ENCODE measurements around the gene LMNA. TPM values are rescaled to one million over a fixed set of nuclear protein-coding genes. Genes with fewer than 3 reads are reported as not detected.

Gene LMNA
- total and polyA plus RNA-seq, 2 of the 4 experiments (the other 2 are of a cell fraction), result 563 to 755 TPM

GRCh38 chr1:156080863-156081179, 33.7 kb upstream of the LMNA start:
- intact Hi-C loops (cut with micrococcal nuclease), result no loop called here
- H2AFZ ChIP-seq (replicated peaks; ENCODE audit: low read length, poor library complexity), result peak overlapping the region; percentile 87
- CTCF ChIA-PET, result interaction anchor here (0.6 kb wide), 1 partner anchor 20 kb away, joined by 4 read pairs; no protein-coding TSS in a partner anchor

More at GRCh38 chr1:156080863-156081179, 33.7 kb upstream of the LMNA start:
- H4K20me1 ChIP-seq (ENCODE audit: insufficient read depth, low read length), result peaks cover 24% of the 10 kb centered on the region
- no peak overlapping the region; the same call in 1 of the 2 replicates for H3K18ac ChIP-seq (ENCODE audit: low read depth, low read length)
- peak overlapping the region; percentile 89 for H3K4ac ChIP-seq (ENCODE audit: low read depth, low read length)
- peak overlapping the region; percentile 98 for H2AK9ac ChIP-seq (replicated peaks; ENCODE audit: low read depth, low read length, poor library complexity)
- H3K4me1 ChIP-seq (ENCODE audit: control insufficient read depth, insufficient read depth, low read length), result peaks cover 18% of the 10 kb centered on the region
- no peak overlapping the region for H2BK20ac ChIP-seq (ENCODE audit: low read depth, low read length)
- whole genome bisulfite sequencing, 2 experiments (ENCODE audit: extremely low coverage in 2 of 2, insufficient read length in 1 of 2), result 0% methylated on average over 1 of the region's 4 CpGs; no CpG with 5 or more reads in 1 of the 2 experiments
- no peak overlapping the region for H2BK5ac ChIP-seq (ENCODE audit: low read depth, low read length, poor library complexity, severe bottlenecking)
- POLR2A ChIA-PET (ENCODE audit: unreplicated experiment), result no interaction called here
- peak overlapping the region; percentile 89 for H3K14ac ChIP-seq (replicated peaks; ENCODE audit: low read depth, low read length)
- peaks cover 34 to 89% of the 10 kb centered on the region in 2 experiments for H3K79me1 ChIP-seq (ENCODE audit: low read depth in 1 of 2, low read length in 2 of 2)
- peak overlapping the region; percentile 46; the same call in 1 of the 2 replicates for H3K23ac ChIP-seq (ENCODE audit: low read depth, low read length)
- peak overlapping the region; percentile 87 for H4K91ac ChIP-seq (ENCODE audit: insufficient read depth, low read depth, low read length)
- H2AK5ac ChIP-seq (ENCODE audit: low read depth, low read length), result peak overlapping the region; percentile 96
- ATAC-seq (ENCODE audit: low read depth), result peak; percentile 4
- peak overlapping the region; percentile 35; the same call in 1 of the 2 replicates for H4K5ac ChIP-seq (ENCODE audit: low read depth, low read length)
- peak overlapping the region; percentile 76 to 91; a peak in 3 of 4 replicates for H4K8ac ChIP-seq (ENCODE audit: low read depth in 2 of 2, low read length in 2 of 2)
- H3K36me3 ChIP-seq (ENCODE audit: control insufficient read depth, insufficient read depth, low read length), result peaks cover 20% of the 10 kb centered on the region
- no peak overlapping the region for H2BK15ac ChIP-seq (ENCODE audit: low read depth, low read length)
- TF ChIP-seq USF2 (IDR thresholded peaks at IDR 0.05; ENCODE audit: low read depth, low read length), result no peak
- no peak for TF ChIP-seq RAD21 (IDR thresholded peaks at IDR 0.05; ENCODE audit: low read length)
- TF ChIP-seq CEBPB (IDR thresholded peaks at IDR 0.05; ENCODE audit: low read depth, low read length), result no peak
- no peak for TF ChIP-seq RCOR1 (IDR thresholded peaks at IDR 0.05; ENCODE audit: insufficient replicate concordance, low read length)
- TF ChIP-seq BHLHE40 (IDR thresholded peaks at IDR 0.05; ENCODE audit: low read depth, low read length), result no peak
- TF ChIP-seq CTCF (conservative IDR thresholded peaks at IDR 0.05; ENCODE audit: low read depth, low read length), result no peak
- TF ChIP-seq FOS (IDR thresholded peaks at IDR 0.05; ENCODE audit: low read depth, low read length), result no peak
- no peak for TF ChIP-seq ELK1 (IDR thresholded peaks at IDR 0.05; ENCODE audit: borderline replicate concordance, low read depth, low read length)
- no peak for TF ChIP-seq POLR2A (IDR thresholded peaks at IDR 0.05; ENCODE audit: low read depth, low read length)
- TF ChIP-seq SMC3 (IDR thresholded peaks at IDR 0.05; ENCODE audit: low read depth, low read length), result no peak
- TF ChIP-seq RFX5 (IDR thresholded peaks at IDR 0.05; ENCODE audit: low read depth, low read length), result no peak
- TF ChIP-seq NFE2L2 (IDR thresholded peaks at IDR 0.05; ENCODE audit: low read depth, low read length), result no peak
- no peak for TF ChIP-seq MAFK (IDR thresholded peaks at IDR 0.05; ENCODE audit: low read depth, low read length)
- TF ChIP-seq CHD1 (IDR thresholded peaks at IDR 0.05; ENCODE audit: low read depth, low read length), result no peak
- peak overlapping the region; percentile 91 for H3K27ac ChIP-seq (ENCODE audit: insufficient read depth, low read length)
- in situ Hi-C loops (cut with MboI; ENCODE audit: low sequenced_read_pairs), result no loop called here
- H3K9me3 ChIP-seq (ENCODE audit: control insufficient read depth, insufficient read depth, low read length), result no peaks in the 10 kb centered on the region
- peak overlapping the region; percentile 19; the same call in 1 of the 2 replicates for H2BK120ac ChIP-seq (ENCODE audit: low read depth, low read length)
- H3K56ac ChIP-seq (ENCODE audit: extremely low read depth, insufficient read depth, low read length), result peak overlapping the region; percentile 71; the same call in 1 of the 2 replicates
- H3K27me3 ChIP-seq (ENCODE audit: control insufficient read depth, insufficient read depth, low read length), result no peaks in the 10 kb centered on the region
- H3K4me3 ChIP-seq (ENCODE audit: insufficient read depth, low read depth, low read length), result peak overlapping the region; percentile 71
- dilution Hi-C loops (cut with HindIII; ENCODE audit: low sequenced_read_pairs, unreplicated experiment), result no loop called here
- H3K9me1 ChIP-seq (ENCODE audit: insufficient read depth, low read length), result peaks cover 10% of the 10 kb centered on the region
- H3K4me2 ChIP-seq (ENCODE audit: low read depth, low read length), result peak overlapping the region; percentile 92
- peak overlapping the region; percentile 94 for H3K9ac ChIP-seq (ENCODE audit: low read depth, low read length)
- no peak for DNase-seq
- no TSS peak for BruUV-seq (replicated peaks)
